ENCODE measurements around the gene RHOJ. TPM values are rescaled to one million over a fixed set of nuclear protein-coding genes. Genes with fewer than 3 reads are reported as not detected.

The RHOJ gene
- total and polyA plus RNA-seq, 2 experiments from 2014 or later, result 0.17 TPM; not detected in 1

- TF ChIP-seq ZNF462 (CRISPR knock-in tag; IDR thresholded peaks at IDR 0.05), result no peak
- no peak for TF ChIP-seq CTCF (conservative IDR thresholded peaks at IDR 0.05; ENCODE audit: low read depth in 2 of 2)
- TF ChIP-seq JUNB (IDR thresholded peaks at IDR 0.05; ENCODE audit: unreplicated experiment), result no peak
- TF ChIP-seq STAT1 (IDR thresholded peaks at IDR 0.05; ENCODE audit: unreplicated experiment), result no peak
- no peak for TF ChIP-seq POLR2AphosphoS5 (IDR thresholded peaks at IDR 0.05; ENCODE audit: low read depth)
These were observed 71.4 kb downstream of the RHOJ start (continued) for GRCh38 chr14:63275611-63276010.

DNA sequence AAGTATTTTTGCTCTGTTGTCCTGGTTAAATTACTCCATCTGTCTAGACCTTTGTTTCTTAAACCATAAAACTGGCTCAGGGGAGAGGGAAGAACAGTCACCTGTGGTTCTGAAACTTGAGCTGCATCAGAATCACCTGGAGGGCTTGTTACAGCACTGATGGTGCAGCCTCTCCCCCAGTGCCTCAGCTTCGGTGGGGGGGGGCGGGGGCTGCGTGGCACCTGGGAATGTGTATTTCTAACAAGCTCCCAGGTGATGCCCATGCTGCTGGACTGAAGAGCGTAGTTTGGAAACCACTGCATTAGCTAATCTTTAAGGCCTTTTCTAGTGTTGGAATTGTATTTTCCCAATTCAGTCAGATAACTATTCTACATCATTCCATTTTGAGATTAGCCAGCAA is 71.8 kb downstream of the RHOJ start:
- H3K4me1 ChIP-seq (ENCODE audit: insufficient read depth), result no peaks in the 10 kb centered on the region
- H3K9me2 ChIP-seq (ENCODE audit: insufficient read depth), result 0 out of 2 replicates have a peak, but pooled peaks cover 2% of the 10 kb centered on the region
- H3K9me3 Mint-ChIP-seq, result no peaks in the 10 kb centered on the region
- no peaks in the 10 kb centered on the region for H3F3A ChIP-seq (replicated peaks; ENCODE audit: low read depth)
- H2AFZ ChIP-seq, result 0 out of 2 replicates have a peak overlapping the region, but pooled peaks have one; percentile 38
- H4K20me1 ChIP-seq (replicated peaks; ENCODE audit: insufficient read depth), result no peaks in the 10 kb centered on the region
- H3K27me3 Mint-ChIP-seq (ENCODE audit: insufficient read depth, low read depth, poor library complexity), result no peaks in the 10 kb centered on the region
- H3K27ac Mint-ChIP-seq, result no peak overlapping the region
- H3K36me3 ChIP-seq (ENCODE audit: insufficient read depth), result no peaks in the 10 kb centered on the region
- H3K79me2 ChIP-seq (replicated peaks; ENCODE audit: insufficient read depth), result no peaks in the 10 kb centered on the region
- no peak overlapping the region for H3K4me2 ChIP-seq
- H3K27me3 ChIP-seq (ENCODE audit: insufficient read depth), result no peaks in the 10 kb centered on the region
- no peaks in the 10 kb centered on the region for H3K4me1 Mint-ChIP-seq
- no peaks in the 10 kb centered on the region for H3K36me3 Mint-ChIP-seq (ENCODE audit: low read depth)
- peak; percentile 14 for DNase-seq (ENCODE audit: low spot score)
- H3K27ac ChIP-seq (ENCODE audit: low read depth), result no peak overlapping the region
- ATAC-seq, result peak; percentile 45; the same call in 2 of the 3 replicates
- H3K4me3 ChIP-seq, result no peak overlapping the region
- no peak overlapping the region for H3K4me3 Mint-ChIP-seq
- TF ChIP-seq NANOG (IDR thresholded peaks at IDR 0.05; ENCODE audit: borderline replicate concordance) (no peak), REST (IDR thresholded peaks at IDR 0.05; ENCODE audit: unreplicated experiment) (no peak), EZH2phosphoT487 (IDR thresholded peaks at IDR 0.05; ENCODE audit: unreplicated experiment) (no peak)
